ENCODE results near the gene PLIN4. TPM values are rescaled to one million over a fixed set of nuclear protein-coding genes. Genes with fewer than 3 reads are reported as not detected.
A peak's percentile ranks its signal among the peaks of the same experiment; 100 is the strongest.

Gene PLIN4
- total RNA-seq, 1 donor from 2014 or later, result 0.27 TPM

- Mint-ChIP-seq H3K4me3 (ENCODE audit: unreplicated experiment) (peak overlapping the region; percentile 99), H3K27ac (ENCODE audit: unreplicated experiment) (peak overlapping the region; percentile 91), H3K27me3 (ENCODE audit: unreplicated experiment) (peaks cover 14% of the 10 kb centered on the region), H3K36me3 (ENCODE audit: unreplicated experiment) (no peaks in the 10 kb centered on the region), H3K9me3 (ENCODE audit: unreplicated experiment) (peaks cover 7% of the 10 kb centered on the region), H3K4me1 (ENCODE audit: low read depth, unreplicated experiment) (peaks cover 21% of the 10 kb centered on the region)
- TF ChIP-seq CTCF (IDR thresholded peaks at IDR 0.05; ENCODE audit: partially characterized antibody, unreplicated experiment), result no peak
- peak; percentile 57 for DNase-seq
These were observed 62.4 kb downstream of the PLIN4 start for GRCh38 chr19:4455719-4456475.

GRCh38 chr19:4454747-4455718 lies 63.3 kb downstream of the PLIN4 start:
- H3K27ac Mint-ChIP-seq (ENCODE audit: unreplicated experiment), result peak overlapping the region; percentile 85
- peak overlapping the region; percentile 57 for H3K4me3 Mint-ChIP-seq (ENCODE audit: unreplicated experiment)
- no peak for DNase-seq
- H3K36me3 Mint-ChIP-seq (ENCODE audit: unreplicated experiment), result no peaks in the 10 kb centered on the region
- peaks cover 9% of the 10 kb centered on the region for H3K9me3 Mint-ChIP-seq (ENCODE audit: unreplicated experiment)
- peaks cover 16% of the 10 kb centered on the region for H3K27me3 Mint-ChIP-seq (ENCODE audit: unreplicated experiment)
- H3K4me1 Mint-ChIP-seq (ENCODE audit: low read depth, unreplicated experiment), result peaks cover 21% of the 10 kb centered on the region
- no peak for TF ChIP-seq CTCF (IDR thresholded peaks at IDR 0.05; ENCODE audit: partially characterized antibody, unreplicated experiment)

- Mint-ChIP-seq H3K9me3 (ENCODE audit: unreplicated experiment) (peaks cover 9% of the 10 kb centered on the region), H3K27ac (ENCODE audit: unreplicated experiment) (peak overlapping the region; percentile 33), H3K27me3 (ENCODE audit: unreplicated experiment) (peaks cover 16% of the 10 kb centered on the region), H3K4me1 (ENCODE audit: low read depth, unreplicated experiment) (peaks cover 23% of the 10 kb centered on the region), H3K36me3 (ENCODE audit: unreplicated experiment) (no peaks in the 10 kb centered on the region), H3K4me3 (ENCODE audit: unreplicated experiment) (no peak overlapping the region)
- no peak for TF ChIP-seq CTCF (IDR thresholded peaks at IDR 0.05; ENCODE audit: partially characterized antibody, unreplicated experiment)
- DNase-seq, result no peak
These were observed 64.8 kb downstream of the PLIN4 start for GRCh38 chr19:4453232-4454179.

DNA sequence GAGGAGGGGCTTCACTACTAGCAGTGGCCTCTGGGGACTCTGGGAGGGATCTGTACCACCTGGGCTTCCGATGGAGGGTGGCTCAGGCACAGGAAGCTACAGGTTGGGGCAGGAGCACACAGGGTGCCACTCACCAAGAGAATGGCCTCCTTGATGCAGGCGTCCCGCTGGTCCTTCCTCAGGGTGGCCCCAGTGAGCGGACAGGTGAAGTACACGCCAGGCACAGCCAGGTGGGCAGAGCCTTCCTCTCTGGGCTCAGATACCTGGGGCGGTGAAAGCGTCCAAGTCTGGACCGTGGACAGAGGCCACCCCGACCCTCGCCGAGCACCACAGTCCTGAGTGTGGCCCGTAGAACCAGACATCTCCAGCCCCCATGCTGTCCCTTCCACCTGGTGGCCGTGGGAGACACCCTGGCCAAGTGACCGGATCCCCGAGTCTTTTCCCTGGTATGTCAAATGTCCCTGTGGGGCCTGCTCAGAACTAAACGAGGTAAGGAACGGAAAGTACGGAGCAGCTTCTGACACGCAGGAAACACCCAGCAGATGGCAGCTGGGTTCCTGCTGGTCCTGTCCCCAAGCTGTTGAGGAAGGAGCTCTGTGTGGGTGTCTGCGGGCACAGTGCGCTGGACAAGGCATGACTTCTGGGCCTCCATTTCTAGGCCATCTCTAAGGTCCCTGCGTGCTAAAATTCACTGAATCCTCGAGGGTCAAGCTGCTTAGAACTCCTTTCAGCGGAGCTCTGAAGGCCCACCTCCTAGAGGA lies 65.9 kb downstream of the PLIN4 start:
- Mint-ChIP-seq H3K36me3 (ENCODE audit: unreplicated experiment) (no peaks in the 10 kb centered on the region), H3K4me3 (ENCODE audit: unreplicated experiment) (no peak overlapping the region), H3K4me1 (ENCODE audit: low read depth, unreplicated experiment) (peaks cover 24% of the 10 kb centered on the region), H3K27ac (ENCODE audit: unreplicated experiment) (peak overlapping the region; percentile 38), H3K27me3 (ENCODE audit: unreplicated experiment) (peaks cover 12% of the 10 kb centered on the region), H3K9me3 (ENCODE audit: unreplicated experiment) (peaks cover 9% of the 10 kb centered on the region)
- no peak for TF ChIP-seq CTCF (IDR thresholded peaks at IDR 0.05; ENCODE audit: partially characterized antibody, unreplicated experiment)
- no peak for DNase-seq

Data from glutamatergic neuron (in vitro differentiated cells).